Body of pancreas (tissue), 4 donors: ENCODE data around the gene DSP.

Experiments used
- POLR2A ChIP-seq, 3 donors: fragments of 450-650 bp; IDR thresholded peaks; one replicate each; pipeline ENCODE4 v1.6.1; 2016; ENCODE audit warnings: antibody characterized with exemption in 3 of 3, mild to moderate bottlenecking in 2 of 3
- TF ChIP-seq, protein P1 (sequence below), 7 experiments: fragments of 450-650 bp in 4 of 7; fragments of 200-600 bp in 3 of 7; sonication (generic) in 3 of 7; IDR thresholded peaks; one replicate each; pipeline ENCODE4 v1.5.1; 2016 to 2019; ENCODE audit warnings: antibody characterized with exemption in 7 of 7

DNA sequence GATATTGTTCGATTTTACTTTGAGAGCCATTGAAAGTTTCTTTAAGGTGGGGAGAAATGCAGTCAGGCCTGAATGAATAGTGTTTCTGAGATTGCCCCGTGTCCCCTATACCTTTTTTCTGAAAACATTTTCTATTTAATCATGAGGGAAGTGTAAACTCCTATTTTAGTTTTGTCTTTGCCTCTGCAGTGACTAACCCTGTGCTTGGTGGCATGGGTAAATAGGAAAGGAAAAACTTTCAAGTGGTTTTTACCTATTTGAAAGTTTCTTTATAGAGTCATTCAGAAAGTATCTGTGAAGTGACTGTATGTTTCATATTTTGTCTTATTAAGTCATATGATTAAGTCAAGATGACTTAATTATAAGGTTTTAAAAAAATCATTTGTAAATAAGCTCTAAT lies 63.0 kb downstream of the DSP start:
- no peak for TF ChIP-seq POLR2A (IDR thresholded peaks at IDR 0.05)
- TF ChIP-seq, protein P1, sequence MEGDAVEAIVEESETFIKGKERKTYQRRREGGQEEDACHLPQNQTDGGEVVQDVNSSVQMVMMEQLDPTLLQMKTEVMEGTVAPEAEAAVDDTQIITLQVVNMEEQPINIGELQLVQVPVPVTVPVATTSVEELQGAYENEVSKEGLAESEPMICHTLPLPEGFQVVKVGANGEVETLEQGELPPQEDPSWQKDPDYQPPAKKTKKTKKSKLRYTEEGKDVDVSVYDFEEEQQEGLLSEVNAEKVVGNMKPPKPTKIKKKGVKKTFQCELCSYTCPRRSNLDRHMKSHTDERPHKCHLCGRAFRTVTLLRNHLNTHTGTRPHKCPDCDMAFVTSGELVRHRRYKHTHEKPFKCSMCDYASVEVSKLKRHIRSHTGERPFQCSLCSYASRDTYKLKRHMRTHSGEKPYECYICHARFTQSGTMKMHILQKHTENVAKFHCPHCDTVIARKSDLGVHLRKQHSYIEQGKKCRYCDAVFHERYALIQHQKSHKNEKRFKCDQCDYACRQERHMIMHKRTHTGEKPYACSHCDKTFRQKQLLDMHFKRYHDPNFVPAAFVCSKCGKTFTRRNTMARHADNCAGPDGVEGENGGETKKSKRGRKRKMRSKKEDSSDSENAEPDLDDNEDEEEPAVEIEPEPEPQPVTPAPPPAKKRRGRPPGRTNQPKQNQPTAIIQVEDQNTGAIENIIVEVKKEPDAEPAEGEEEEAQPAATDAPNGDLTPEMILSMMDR (IDR thresholded peaks at IDR 0.05): no peak
